Keratinocyte (primary cell): ENCODE results near the gene BCAP31. TPM values are rescaled to one million over a fixed set of nuclear protein-coding genes. Genes with fewer than 3 reads are reported as not detected.

Source experiments
- DNase-seq: peaks from one replicate; pipeline ENCODE4 v3.0.0-alpha.2; 2011; ENCODE audit warnings: low read depth, missing footprints, low spot score
- FAIRE-seq: peaks from 2 replicates; lab custom pipeline; 2011; peaks lifted over from hg19 to GRCh38; lab: Jason Lieb, UNC
- H2AFZ ChIP-seq: 2 replicates; pipeline ENCODE4 v1.6.0; 2012; ENCODE audit warnings: low read length, control low read depth, inconsistent platforms; ENCODE audit not compliant: control insufficient read depth
- H3K27ac ChIP-seq: 2 replicates; pipeline ENCODE4 v1.5.1; 2011; ENCODE audit warnings: low read length; ENCODE audit not compliant: control insufficient read depth, insufficient read depth
- H3K27me3 ChIP-seq: 3 replicates; pipeline ENCODE4 v1.6.0; 2011; ENCODE audit warnings: low read length; ENCODE audit not compliant: control insufficient read depth, insufficient read depth; ENCODE audit errors: extremely low read depth
- H3K36me3 ChIP-seq, 2 experiments: 2 replicates in 1 of 2; 3 replicates in 1 of 2; pipeline ENCODE4 v1.5.1; 2011; ENCODE audit warnings: low read length in 2 of 2, mild to moderate bottlenecking in 1 of 2; ENCODE audit not compliant: control insufficient read depth in 2 of 2, insufficient read depth in 2 of 2; ENCODE audit errors: extremely low read depth in 1 of 2
- H3K4me1 ChIP-seq: 3 replicates; pipeline ENCODE4 v1.5.1; 2011; ENCODE audit warnings: low read length; ENCODE audit not compliant: control insufficient read depth, insufficient read depth; ENCODE audit errors: extremely low read depth
- H3K4me2 ChIP-seq: 3 replicates; pipeline ENCODE4 v1.6.0; 2011; ENCODE audit warnings: low read depth, low read length; ENCODE audit not compliant: control insufficient read depth, insufficient read depth; ENCODE audit errors: extremely low read depth
- H3K4me3 ChIP-seq, 3 experiments: fragments of 200-600 bp in 1 of 3; sonication (generic) in 1 of 3; 2 replicates in 2 of 3; 3 replicates in 1 of 3; pipeline ENCODE4 v1.5.1; 2011 to 2016; ENCODE audit warnings: low read length in 3 of 3, mild to moderate bottlenecking in 3 of 3, control low read depth in 2 of 3, inconsistent platforms in 1 of 3, low read depth in 1 of 3, mixed read lengths in 1 of 3, mixed run types in 1 of 3, moderate library complexity in 1 of 3; ENCODE audit not compliant: control insufficient read depth in 2 of 3, insufficient read depth in 2 of 3; ENCODE audit errors: extremely low read depth in 1 of 3
- H3K79me2 ChIP-seq: 2 replicates; pipeline ENCODE4 v1.6.0; 2012; ENCODE audit warnings: low read length; ENCODE audit not compliant: control insufficient read depth, insufficient read depth
- H3K9ac ChIP-seq: 3 replicates; pipeline ENCODE4 v1.6.0; 2011; ENCODE audit warnings: low read length; ENCODE audit not compliant: control insufficient read depth, insufficient read depth; ENCODE audit errors: extremely low read depth
- H3K9me1 ChIP-seq: 3 replicates; pipeline ENCODE4 v1.6.0; 2011; ENCODE audit warnings: low read length; ENCODE audit not compliant: control insufficient read depth, insufficient read depth; ENCODE audit errors: extremely low read depth
- H3K9me3 ChIP-seq: 2 replicates; pipeline ENCODE4 v1.5.1; 2012; ENCODE audit warnings: low read depth, low read length; ENCODE audit not compliant: control insufficient read depth
- H4K20me1 ChIP-seq: 3 replicates; pipeline ENCODE4 v1.6.0; 2011; ENCODE audit warnings: low read length; ENCODE audit not compliant: control insufficient read depth, insufficient read depth; ENCODE audit errors: extremely low read depth
- CTCF ChIP-seq, 3 experiments: IDR thresholded peaks in 1 of 3; conservative IDR thresholded peaks in 1 of 3; optimal IDR thresholded peaks in 1 of 3; 2 replicates in 2 of 3; 3 replicates in 1 of 3; pipeline versions ENCODE3 to v1.5.1; 2011; ENCODE audit warnings: low read length in 3 of 3, mild to moderate bottlenecking in 3 of 3, moderate library complexity in 2 of 3, control low read depth in 1 of 3, inconsistent platforms in 1 of 3; ENCODE audit not compliant: insufficient read depth in 2 of 3; ENCODE audit errors: extremely low read depth in 1 of 3
- EZH2 ChIP-seq: IDR thresholded peaks from one replicate; pipeline ENCODE4 v1.6.1; 2012; ENCODE audit warnings: inconsistent platforms, mild to moderate bottlenecking, low read length, moderate library complexity
- dilution Hi-C: fragments of 300-500 bp; cut with MboI; formaldehyde crosslinking; loops from one replicate; pipeline ENCODE4 v1.7.0; 2020; ENCODE audit warnings: low sequenced_read_pairs; ENCODE audit not compliant: extremely low pct_ligation_motif_present
- polyA plus RNA-seq, 5 experiments: library from polyadenylated mRNA; depleted of rRNA in 3 of 5; stranded (reverse) in 3 of 5; stranded (forward) in 1 of 5; unstranded in 1 of 5; fragments of >200 nt; gene quantifications; 1 replicate in 1 of 5; 2 replicates in 3 of 5; 3 replicates in 1 of 5; pipeline versions ENCODE4 v1.2.1 to v1.2.3, GENCODE V29; 2011 to 2012; ENCODE audit warnings: missing spikeins in 2 of 5, low read depth in 1 of 5, low replicate concordance in 1 of 5

Gene BCAP31
- polyA plus RNA-seq, 1 donor (not counting 4 experiments of a cell fraction or from before 2014, with no cell fraction given), result 262 TPM

- TF ChIP-seq CTCF (optimal IDR thresholded peaks at IDR 0.05 in 1 of 3, IDR thresholded peaks at IDR 0.05 in 1 of 3, conservative IDR thresholded peaks at IDR 0.05 in 1 of 3; ENCODE audit: extremely low read depth in 1 of 3, insufficient read depth in 2 of 3, low read length in 3 of 3) (peak in 1 of 3 experiments; percentile 31), EZH2 (no peak)
- dilution Hi-C loops, result no loop called here
- FAIRE-seq (no peak), DNase-seq (no peak)
- Histone ChIP-seq H3K9ac (peak overlapping the region; percentile 78), H3K4me2 (peak overlapping the region; percentile 86), H3K9me3 (no peaks in the 10 kb centered on the region), H4K20me1 (peaks cover 2% of the 10 kb centered on the region), H3K27ac (peak overlapping the region; percentile 82), H2AFZ (no peak overlapping the region), H3K79me2 (peaks cover 27% of the 10 kb centered on the region), H3K27me3 (no peaks in the 10 kb centered on the region), H3K9me1 (no peaks in the 10 kb centered on the region), H3K4me3 (peak overlapping the region; percentile 63 to 83 (median 72)), H3K36me3 (peaks cover 1 to 9% of the 10 kb centered on the region in 2 experiments), H3K4me1 (peaks cover 35% of the 10 kb centered on the region)
Observed at GRCh38 chrX:153723351-153724251, 586 bp downstream of the BCAP31 start.

GRCh38 chrX:153722704-153723350 is 1.4 kb downstream of the BCAP31 start:
- dilution Hi-C loops, result no loop called here
- FAIRE-seq (no peak), DNase-seq (no peak)
- H3K9me1 ChIP-seq, result no peaks in the 10 kb centered on the region
- H3K4me2 ChIP-seq, result peak overlapping the region; percentile 86
- no peak overlapping the region for H2AFZ ChIP-seq
- H3K79me2 ChIP-seq, result peaks cover 28% of the 10 kb centered on the region
- TF ChIP-seq CTCF (optimal IDR thresholded peaks at IDR 0.05 in 1 of 3, IDR thresholded peaks at IDR 0.05 in 1 of 3, conservative IDR thresholded peaks at IDR 0.05 in 1 of 3; ENCODE audit: extremely low read depth in 1 of 3, insufficient read depth in 2 of 3, low read length in 3 of 3), result no peak
- TF ChIP-seq EZH2, result no peak
- H3K27ac ChIP-seq, result peak overlapping the region; percentile 82
- peaks cover 2% of the 10 kb centered on the region for H4K20me1 ChIP-seq
- peaks cover 1 to 9% of the 10 kb centered on the region in 2 experiments for H3K36me3 ChIP-seq
- peaks cover 35% of the 10 kb centered on the region for H3K4me1 ChIP-seq
- H3K9me3 ChIP-seq, result no peaks in the 10 kb centered on the region
- H3K9ac ChIP-seq, result peak overlapping the region; percentile 78
- no peaks in the 10 kb centered on the region for H3K27me3 ChIP-seq
- H3K4me3 ChIP-seq, result peak overlapping the region; percentile 63 to 83 (median 72)
